Activated CD4-positive, alpha-beta memory T cell treated with anti-CD3 and anti-CD28 coated beads for 36 hours (primary cell): ENCODE data around the gene MRGPRG. TPM values are rescaled to one million over a fixed set of nuclear protein-coding genes. Genes with fewer than 3 reads are reported as not detected.
A peak's percentile ranks its signal among the peaks of the same experiment; 100 is the strongest.

Experiments
- CTCF ChIA-PET: fragments of 350-600 bp; sonication (Branson Sonifier 250); formaldehyde crosslinking; loops from one replicate; lab custom pipeline; 2021; ENCODE audit warnings: antibody characterized with exemption, inconsistent platforms; lab: Charles Lee
- POLR2A ChIA-PET: fragments of 350-600 bp; sonication (Branson Sonifier 250); formaldehyde crosslinking; loops from one replicate; lab custom pipeline; 2021; ENCODE audit warnings: antibody characterized with exemption; lab: Charles Lee
- DNase-seq: peaks from one replicate; pipeline ENCODE4 v3.0.0-alpha.2; 2020
- H3K27ac Mint-ChIP-seq: one replicate; pipeline ENCODE4 v1.8.0; 2021; ENCODE audit warnings: mixed read lengths
- H3K27me3 Mint-ChIP-seq: one replicate; pipeline ENCODE4 v1.8.0; 2021; ENCODE audit warnings: mixed read lengths
- H3K36me3 Mint-ChIP-seq: one replicate; pipeline ENCODE4 v1.8.0; 2021; ENCODE audit warnings: mixed read lengths
- H3K4me1 Mint-ChIP-seq: one replicate; pipeline ENCODE4 v1.8.0; 2021; ENCODE audit warnings: low read depth, mixed read lengths
- H3K4me3 Mint-ChIP-seq: one replicate; pipeline ENCODE4 v1.8.0; 2021; ENCODE audit warnings: mild to moderate bottlenecking, mixed read lengths
- H3K9me3 Mint-ChIP-seq: one replicate; pipeline ENCODE4 v1.8.0; 2021; ENCODE audit warnings: mixed read lengths
- intact Hi-C: fragments of 100-400 bp; cut with micrococcal nuclease; formaldehyde crosslinking; loops from one replicate; pipeline ENCODE4 v1.15.1; 2023
- total RNA-seq, 2 experiments: library from RNA; stranded (reverse); gene quantifications; one replicate each; pipeline ENCODE4 v1.2.3, GENCODE V29; 2021

MRGPRG gene
- total RNA-seq, 2 experiments from 2014 or later: not detected

DNA sequence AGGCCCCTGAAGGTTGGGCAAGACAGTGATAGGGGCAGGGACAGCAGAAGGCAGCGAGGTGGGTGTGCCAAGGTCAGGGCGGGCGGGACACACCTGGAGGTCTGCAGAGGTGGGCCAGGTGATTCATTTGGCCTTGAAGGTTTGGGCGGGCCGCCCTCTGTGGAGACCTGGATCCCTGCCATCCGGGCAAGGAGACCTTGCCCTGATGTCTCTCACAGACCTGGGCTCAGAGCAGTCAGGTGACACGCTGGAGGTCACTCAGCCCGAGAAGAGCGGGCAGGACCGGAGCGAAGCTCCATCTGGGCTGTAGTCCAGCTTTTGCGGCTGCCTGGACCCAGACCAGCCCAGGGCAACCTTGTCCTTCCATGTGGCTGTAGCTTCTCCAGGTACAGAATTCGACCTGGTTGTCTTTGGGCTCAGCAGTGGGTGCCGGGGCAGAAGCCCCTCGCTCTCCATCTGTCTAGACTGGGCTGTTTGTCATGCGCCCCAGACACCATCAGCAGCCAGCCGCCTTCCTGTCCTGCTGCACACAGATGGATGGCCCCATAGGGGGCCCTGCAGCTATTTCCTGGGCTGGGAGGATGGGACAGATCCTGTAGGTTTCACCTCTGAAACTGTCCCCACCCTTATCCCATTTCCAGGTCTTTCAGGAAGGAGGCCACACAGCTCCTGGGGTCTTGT, 3.1 kb downstream of the MRGPRG start:
- DNase-seq: peak; percentile 0
- no peaks in the 10 kb centered on the region for H3K36me3 Mint-ChIP-seq
- H3K9me3 Mint-ChIP-seq: peaks cover 5% of the 10 kb centered on the region
- H3K4me1 Mint-ChIP-seq: peaks cover 4% of the 10 kb centered on the region
- H3K27me3 Mint-ChIP-seq: peaks cover 27% of the 10 kb centered on the region
- no peak overlapping the region for H3K4me3 Mint-ChIP-seq
- CTCF ChIA-PET: interaction anchor here (1.1 to 4.3 kb wide), 4 partner anchors 24 to 201 kb away, joined by 3 to 19 read pairs (median 5); no protein-coding TSS in a partner anchor
- POLR2A ChIA-PET: no interaction called here
- intact Hi-C loops: no loop called here
- H3K27ac Mint-ChIP-seq: no peak overlapping the region

- H3K9me3 Mint-ChIP-seq: peaks cover 5% of the 10 kb centered on the region
- DNase-seq: no peak
- ChIA-PET CTCF (interaction anchor here (1.1 to 4.3 kb wide), 3 partner anchors 23 to 200 kb away, joined by 3 to 19 read pairs (median 7); no protein-coding TSS in a partner anchor), POLR2A (no interaction called here)
- peaks cover 4% of the 10 kb centered on the region for H3K4me1 Mint-ChIP-seq
- intact Hi-C loops: no loop called here
- no peak overlapping the region for H3K27ac Mint-ChIP-seq
- H3K4me3 Mint-ChIP-seq: no peak overlapping the region
- H3K36me3 Mint-ChIP-seq: no peaks in the 10 kb centered on the region
- H3K27me3 Mint-ChIP-seq: peaks cover 27% of the 10 kb centered on the region
These were observed 4.3 kb downstream of the MRGPRG start for GRCh38 chr11:3214420-3214699.

- H3K9me3 Mint-ChIP-seq: peaks cover 5% of the 10 kb centered on the region
- H3K4me3 Mint-ChIP-seq: no peak overlapping the region
- intact Hi-C loops: no loop called here
- ChIA-PET CTCF (interaction anchor here (1.1 to 4.3 kb wide), 4 partner anchors 10 to 200 kb away, joined by 3 to 19 read pairs (median 5); no protein-coding TSS in a partner anchor), POLR2A (no interaction called here)
- peaks cover 27% of the 10 kb centered on the region for H3K27me3 Mint-ChIP-seq
- DNase-seq: no peak
- no peaks in the 10 kb centered on the region for H3K36me3 Mint-ChIP-seq
- no peak overlapping the region for H3K27ac Mint-ChIP-seq
- peaks cover 4% of the 10 kb centered on the region for H3K4me1 Mint-ChIP-seq
These were observed 4.8 kb downstream of the MRGPRG start for GRCh38 chr11:3213659-3214419.

DNA sequence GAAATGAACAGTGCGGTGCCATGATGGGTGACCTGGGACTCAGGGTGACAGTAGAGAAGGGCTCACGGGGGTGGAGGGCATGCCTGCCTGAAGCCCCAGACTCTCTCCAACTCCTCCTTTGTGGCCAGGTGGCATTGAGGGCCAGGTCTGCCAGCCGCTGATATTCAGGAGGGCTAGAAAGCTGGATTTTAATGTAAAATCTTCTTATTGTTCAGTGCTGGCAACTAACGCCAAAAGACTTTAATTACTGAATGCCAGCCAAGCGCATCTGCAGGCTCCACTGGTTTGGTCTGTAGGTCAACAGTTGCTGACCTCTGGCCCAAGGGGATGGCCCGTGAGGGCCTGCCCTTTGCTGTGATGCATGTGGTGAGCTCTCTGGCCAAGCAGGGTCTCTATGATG, 10.3 kb downstream of the MRGPRG start:
- intact Hi-C loops: no loop called here
- Mint-ChIP-seq H3K9me3 (peaks cover 5% of the 10 kb centered on the region), H3K27ac (no peak overlapping the region), H3K4me3 (no peak overlapping the region), H3K27me3 (peaks cover 7% of the 10 kb centered on the region), H3K36me3 (no peaks in the 10 kb centered on the region), H3K4me1 (no peaks in the 10 kb centered on the region)
- POLR2A ChIA-PET: interaction anchor here (0.7 kb wide), 1 partner anchor 16 kb away, joined by 3 read pairs; no protein-coding TSS in a partner anchor
- DNase-seq: no peak
- CTCF ChIA-PET: no interaction called here

GRCh38 chr11:3207526-3208189, 11.0 kb downstream of the MRGPRG start:
- Mint-ChIP-seq H3K4me3 (no peak overlapping the region), H3K27ac (no peak overlapping the region), H3K9me3 (peaks cover 5% of the 10 kb centered on the region), H3K36me3 (no peaks in the 10 kb centered on the region), H3K27me3 (peaks cover 8% of the 10 kb centered on the region), H3K4me1 (no peaks in the 10 kb centered on the region)
- intact Hi-C loops: no loop called here
- DNase-seq: no peak
- POLR2A ChIA-PET: interaction anchor here (0.7 kb wide), 1 partner anchor 16 kb away, joined by 3 read pairs; no protein-coding TSS in a partner anchor
- CTCF ChIA-PET: no interaction called here

DNA sequence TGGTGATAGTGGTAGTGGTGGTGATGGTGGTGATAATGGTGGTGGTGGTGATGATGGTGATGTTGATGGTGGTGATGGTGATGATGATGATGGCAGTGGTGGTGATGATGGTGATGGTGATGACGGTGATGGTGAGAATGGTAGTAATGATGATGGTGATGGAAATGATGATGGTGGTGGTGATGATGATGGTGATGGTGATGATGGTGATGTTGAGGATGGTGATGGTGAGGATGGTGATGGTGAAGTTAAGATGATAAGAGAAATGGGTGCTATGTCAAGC, 11.8 kb downstream of the MRGPRG start:
- Mint-ChIP-seq H3K27ac (no peak overlapping the region), H3K4me3 (no peak overlapping the region), H3K4me1 (no peaks in the 10 kb centered on the region), H3K27me3 (peaks cover 10% of the 10 kb centered on the region), H3K9me3 (peaks cover 4% of the 10 kb centered on the region), H3K36me3 (no peaks in the 10 kb centered on the region)
- no peak for DNase-seq
- ChIA-PET POLR2A (no interaction called here), CTCF (no interaction called here)
- intact Hi-C loops: no loop called here

GRCh38 chr11:3206156-3206921, 12.3 kb downstream of the MRGPRG start:
- ChIA-PET CTCF (no interaction called here), POLR2A (no interaction called here)
- no peak for DNase-seq
- Mint-ChIP-seq H3K27ac (no peak overlapping the region), H3K4me3 (no peak overlapping the region), H3K9me3 (no peaks in the 10 kb centered on the region), H3K36me3 (no peaks in the 10 kb centered on the region), H3K27me3 (peaks cover 6% of the 10 kb centered on the region), H3K4me1 (no peaks in the 10 kb centered on the region)
- intact Hi-C loops: no loop called here

GRCh38 chr11:3205261-3206155, 13.1 kb downstream of the MRGPRG start:
- H3K4me3 Mint-ChIP-seq: no peak overlapping the region
- H3K36me3 Mint-ChIP-seq: no peaks in the 10 kb centered on the region
- no peak for DNase-seq
- intact Hi-C loops: no loop called here
- peaks cover 6% of the 10 kb centered on the region for H3K27me3 Mint-ChIP-seq
- no peaks in the 10 kb centered on the region for H3K9me3 Mint-ChIP-seq
- H3K4me1 Mint-ChIP-seq: no peaks in the 10 kb centered on the region
- ChIA-PET POLR2A (no interaction called here), CTCF (no interaction called here)
- H3K27ac Mint-ChIP-seq: no peak overlapping the region

GRCh38 chr11:3204141-3205015, 14.2 kb downstream of the MRGPRG start:
- Mint-ChIP-seq H3K4me1 (no peaks in the 10 kb centered on the region), H3K27me3 (peaks cover 6% of the 10 kb centered on the region), H3K4me3 (no peak overlapping the region), H3K36me3 (no peaks in the 10 kb centered on the region), H3K27ac (no peak overlapping the region), H3K9me3 (no peaks in the 10 kb centered on the region)
- intact Hi-C loops: no loop called here
- CTCF ChIA-PET: no interaction called here
- POLR2A ChIA-PET: no interaction called here
- DNase-seq: no peak

- DNase-seq: no peak
- H3K36me3 Mint-ChIP-seq: no peaks in the 10 kb centered on the region
- POLR2A ChIA-PET: no interaction called here
- H3K27me3 Mint-ChIP-seq: peaks cover 6% of the 10 kb centered on the region
- intact Hi-C loops: no loop called here
- no peak overlapping the region for H3K4me3 Mint-ChIP-seq
- H3K9me3 Mint-ChIP-seq: no peaks in the 10 kb centered on the region
- no peak overlapping the region for H3K27ac Mint-ChIP-seq
- no peaks in the 10 kb centered on the region for H3K4me1 Mint-ChIP-seq
- CTCF ChIA-PET: no interaction called here
These were observed 15.2 kb downstream of the MRGPRG start for GRCh38 chr11:3203221-3204043.
